ENCODE data around the gene DCAF12.

Gene DCAF12

GRCh38 chr9:34121996-34122395 is 4.5 kb downstream of the DCAF12 start:
- 0 out of 2 replicates have a peak, but pooled peaks cover 4% of the 10 kb centered on the region for H3K36me3 ChIP-seq (replicated peaks; ENCODE audit: insufficient read depth, low read length)
- H3K27ac ChIP-seq (ENCODE audit: low read length) = no peak overlapping the region
- H3K4me3 ChIP-seq (ENCODE audit: low read length) = no peak overlapping the region
- no peak for TF ChIP-seq CTCF (IDR thresholded peaks at IDR 0.05; ENCODE audit: low read length)
- TF ChIP-seq EZH2 (optimal IDR thresholded peaks at IDR 0.05; ENCODE audit: low read depth, low read length) = no peak
- no peak for TF ChIP-seq EZH2phosphoT487 (IDR thresholded peaks at IDR 0.05; ENCODE audit: low read length)
- H4K20me1 ChIP-seq (ENCODE audit: insufficient read depth, low read length) = no peaks in the 10 kb centered on the region
- no peaks in the 10 kb centered on the region for H3K9me2 ChIP-seq (replicated peaks; ENCODE audit: insufficient read depth, low read length)
- H3K4me1 ChIP-seq (ENCODE audit: low read length) = peaks cover 21% of the 10 kb centered on the region
- peaks cover 89% of the 10 kb centered on the region for H3K79me2 ChIP-seq (ENCODE audit: low read length)
- no peaks in the 10 kb centered on the region for H3K9me3 ChIP-seq (replicated peaks; ENCODE audit: insufficient read depth, low read length)
- H3K4me2 ChIP-seq (ENCODE audit: low read depth, low read length) = no peak overlapping the region
- no peaks in the 10 kb centered on the region for H3K27me3 ChIP-seq (replicated peaks; ENCODE audit: insufficient read depth, low read length)
- DNase-seq = no peak
- H3F3A ChIP-seq (ENCODE audit: insufficient read depth, low read length) = peaks cover 26% of the 10 kb centered on the region
- H3K9ac ChIP-seq (ENCODE audit: low read length) = no peak overlapping the region
- H2AFZ ChIP-seq (ENCODE audit: low read length) = no peak overlapping the region

- Histone ChIP-seq H3K4me3 (ENCODE audit: low read length) (no peak overlapping the region), H3K9me3 (replicated peaks; ENCODE audit: insufficient read depth, low read length) (no peaks in the 10 kb centered on the region), H3K9ac (ENCODE audit: low read length) (no peak overlapping the region), H2AFZ (ENCODE audit: low read length) (no peak overlapping the region), H3K4me1 (ENCODE audit: low read length) (peaks cover 17% of the 10 kb centered on the region), H3K27ac (ENCODE audit: low read length) (no peak overlapping the region), H3K4me2 (ENCODE audit: low read depth, low read length) (no peak overlapping the region), H3K9me2 (replicated peaks; ENCODE audit: insufficient read depth, low read length) (no peaks in the 10 kb centered on the region), H3K27me3 (replicated peaks; ENCODE audit: insufficient read depth, low read length) (no peaks in the 10 kb centered on the region), H3K36me3 (replicated peaks; ENCODE audit: insufficient read depth, low read length) (0 out of 2 replicates have a peak, but pooled peaks cover 4% of the 10 kb centered on the region), H3F3A (ENCODE audit: insufficient read depth, low read length) (peaks cover 14% of the 10 kb centered on the region), H4K20me1 (ENCODE audit: insufficient read depth, low read length) (no peaks in the 10 kb centered on the region), H3K79me2 (ENCODE audit: low read length) (peaks cover 88% of the 10 kb centered on the region)
- TF ChIP-seq EZH2 (optimal IDR thresholded peaks at IDR 0.05; ENCODE audit: low read depth, low read length) = no peak
- TF ChIP-seq EZH2phosphoT487 (IDR thresholded peaks at IDR 0.05; ENCODE audit: low read length) = no peak
- TF ChIP-seq CTCF (IDR thresholded peaks at IDR 0.05; ENCODE audit: low read length) = no peak
- no peak for DNase-seq
Measured at GRCh38 chr9:34119713-34120112, 6.8 kb downstream of the DCAF12 start.

- no peak overlapping the region for H2AFZ ChIP-seq (ENCODE audit: low read length)
- H3K36me3 ChIP-seq (replicated peaks; ENCODE audit: insufficient read depth, low read length) = no peaks in the 10 kb centered on the region; the same call in 1 of the 2 replicates
- H3K4me1 ChIP-seq (ENCODE audit: low read length) = no peaks in the 10 kb centered on the region
- H3K9me2 ChIP-seq (replicated peaks; ENCODE audit: insufficient read depth, low read length) = no peaks in the 10 kb centered on the region
- no peak overlapping the region for H3K9ac ChIP-seq (ENCODE audit: low read length)
- H4K20me1 ChIP-seq (ENCODE audit: insufficient read depth, low read length) = no peaks in the 10 kb centered on the region
- peaks cover 74% of the 10 kb centered on the region for H3K79me2 ChIP-seq (ENCODE audit: low read length)
- no peak for TF ChIP-seq EZH2phosphoT487 (IDR thresholded peaks at IDR 0.05; ENCODE audit: low read length)
- no peak for TF ChIP-seq CTCF (IDR thresholded peaks at IDR 0.05; ENCODE audit: low read length)
- no peak for TF ChIP-seq EZH2 (optimal IDR thresholded peaks at IDR 0.05; ENCODE audit: low read depth, low read length)
- DNase-seq = no peak
- no peak overlapping the region for H3K27ac ChIP-seq (ENCODE audit: low read length)
- H3K4me3 ChIP-seq (ENCODE audit: low read length) = no peak overlapping the region
- H3K9me3 ChIP-seq (replicated peaks; ENCODE audit: insufficient read depth, low read length) = no peaks in the 10 kb centered on the region
- no peaks in the 10 kb centered on the region for H3K27me3 ChIP-seq (replicated peaks; ENCODE audit: insufficient read depth, low read length)
- H3F3A ChIP-seq (ENCODE audit: insufficient read depth, low read length) = no peaks in the 10 kb centered on the region
- no peak overlapping the region for H3K4me2 ChIP-seq (ENCODE audit: low read depth, low read length)
Measured at GRCh38 chr9:34114436-34114835, 12.1 kb downstream of the DCAF12 start.

Measured in MM.1S (cell line).